GM20431 (cell line): ENCODE results near the gene ACY1.

Experiments
- in situ Hi-C: fragments of 300-500 bp; cut with MseI, MboI; formaldehyde crosslinking; loops from one replicate; pipeline ENCODE4 v1.15.0; 2020; ENCODE audit warnings: low sequenced_read_pairs; ENCODE audit not compliant: unreplicated experiment

The ACY1 gene

DNA sequence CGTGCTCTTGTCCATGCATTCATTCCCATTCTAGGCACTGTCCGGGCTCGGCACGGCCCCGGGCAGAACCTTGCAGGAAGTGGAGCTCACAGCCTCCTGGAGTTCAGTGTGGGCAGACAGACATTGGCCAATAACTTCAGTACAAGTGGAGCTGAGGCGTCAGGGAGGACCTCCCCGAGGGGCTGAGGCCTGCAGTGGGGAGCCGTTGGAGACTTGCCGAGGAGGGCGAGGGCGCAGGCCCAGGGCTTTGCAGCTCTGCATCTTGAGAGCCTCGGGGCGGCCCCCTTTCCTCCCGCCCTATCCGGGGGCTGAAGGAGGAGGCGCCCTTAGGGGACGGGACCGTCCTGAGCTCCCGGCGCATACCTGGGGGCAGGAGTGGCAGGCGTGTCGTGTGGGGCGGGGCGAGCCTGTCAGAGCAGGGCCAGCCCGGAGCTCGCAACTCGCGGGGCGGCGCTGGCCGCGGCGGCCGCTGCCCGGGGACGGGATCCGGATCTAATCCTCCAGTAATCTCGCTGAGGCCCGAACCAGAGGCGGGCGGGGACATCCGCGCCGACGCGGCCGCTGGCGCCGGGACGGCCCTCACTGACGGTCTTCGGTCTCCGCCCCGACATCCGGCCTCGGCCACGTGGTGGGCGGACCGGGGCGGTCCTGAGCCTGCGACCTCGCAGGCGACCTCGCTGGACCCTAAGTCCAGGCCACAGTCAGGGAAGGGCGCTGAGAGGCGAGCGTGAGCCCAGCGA lies at the start of gene ACY1:
Gene ACY1, plus strand, starts transcription at position 698 of the 740 bp plus-strand sequence. CDS start 530 bp downstream, outside the sequence.
- in situ Hi-C loops, result no loop called here

DNA sequence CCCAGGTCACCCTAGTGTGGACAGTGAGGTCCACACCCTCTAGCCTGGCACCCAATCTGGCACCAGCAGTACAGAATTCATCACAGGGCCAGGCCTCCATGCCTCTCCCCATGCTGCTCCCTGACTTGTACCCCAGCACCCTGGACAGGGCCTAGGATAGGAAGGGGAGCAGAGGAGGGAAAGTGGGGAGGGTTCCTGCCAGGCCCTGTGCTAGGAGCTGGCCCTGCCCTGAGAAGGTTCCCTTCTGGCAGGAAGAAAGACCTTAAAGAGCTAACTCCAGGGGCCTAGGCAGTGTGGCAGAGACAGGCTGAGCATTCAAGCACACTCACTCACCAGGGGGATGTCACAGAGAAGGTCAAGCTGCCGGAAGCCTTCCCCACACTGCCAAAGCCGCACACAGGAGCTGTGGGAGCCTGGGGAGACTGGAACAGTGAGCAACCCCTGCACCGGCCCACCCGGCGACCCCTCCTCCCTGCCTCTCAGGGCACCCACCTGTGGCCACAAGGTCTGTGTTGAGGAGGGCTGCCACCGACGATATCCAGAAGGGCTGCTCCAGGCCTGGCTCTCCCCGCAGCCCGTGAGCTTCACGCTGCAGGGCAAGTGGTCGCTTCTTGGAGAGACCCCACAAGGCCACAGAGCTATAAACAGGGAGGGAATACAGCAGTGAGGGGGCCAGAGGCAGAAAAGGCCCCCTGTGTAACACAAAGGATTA lies 49.0 kb upstream of the ACY1 start:
- in situ Hi-C loops, result no loop called here

DNA sequence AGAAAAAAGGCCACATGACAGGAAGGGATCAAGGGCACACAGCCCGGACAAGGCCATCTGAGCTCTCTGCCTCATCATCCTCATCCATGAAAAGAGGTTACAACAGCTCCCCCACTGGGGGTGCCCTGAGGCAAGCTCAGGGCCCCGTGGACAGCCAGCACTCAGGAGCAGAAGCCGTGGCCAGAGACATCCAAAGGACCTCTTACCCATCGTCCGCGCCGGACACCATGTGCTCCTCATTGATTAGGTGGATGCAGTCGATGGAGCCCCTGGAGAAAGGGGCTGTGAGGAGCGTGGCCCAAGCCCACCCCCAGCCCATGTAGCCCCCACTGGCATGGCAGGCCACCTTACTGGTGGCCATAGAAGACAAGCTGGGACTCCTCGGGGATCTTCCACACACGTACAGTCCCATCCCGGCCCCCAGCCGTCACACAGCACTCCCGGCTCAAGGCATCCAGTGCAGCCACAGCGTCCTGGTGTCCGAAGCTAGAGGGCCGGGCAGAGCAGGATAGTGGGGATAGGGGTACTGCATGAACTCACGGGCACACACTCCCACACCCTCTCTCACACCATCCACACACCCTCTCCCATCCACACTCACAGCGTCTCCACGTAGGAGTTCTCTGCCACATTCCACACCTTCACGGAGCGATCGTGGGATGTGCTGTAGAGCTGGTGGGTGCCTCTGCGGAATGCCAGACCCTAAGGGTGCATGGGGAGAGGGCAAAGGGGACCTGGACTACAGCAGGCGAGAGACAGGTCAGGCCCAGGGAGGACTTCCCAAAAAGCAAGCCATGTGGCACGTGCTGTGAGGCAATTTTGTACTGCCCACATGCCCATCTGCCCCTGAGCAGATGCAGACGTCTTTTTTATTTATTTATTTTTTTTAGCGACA lies 48.1 kb upstream of the ACY1 start:
- in situ Hi-C loops, result no loop called here

DNA sequence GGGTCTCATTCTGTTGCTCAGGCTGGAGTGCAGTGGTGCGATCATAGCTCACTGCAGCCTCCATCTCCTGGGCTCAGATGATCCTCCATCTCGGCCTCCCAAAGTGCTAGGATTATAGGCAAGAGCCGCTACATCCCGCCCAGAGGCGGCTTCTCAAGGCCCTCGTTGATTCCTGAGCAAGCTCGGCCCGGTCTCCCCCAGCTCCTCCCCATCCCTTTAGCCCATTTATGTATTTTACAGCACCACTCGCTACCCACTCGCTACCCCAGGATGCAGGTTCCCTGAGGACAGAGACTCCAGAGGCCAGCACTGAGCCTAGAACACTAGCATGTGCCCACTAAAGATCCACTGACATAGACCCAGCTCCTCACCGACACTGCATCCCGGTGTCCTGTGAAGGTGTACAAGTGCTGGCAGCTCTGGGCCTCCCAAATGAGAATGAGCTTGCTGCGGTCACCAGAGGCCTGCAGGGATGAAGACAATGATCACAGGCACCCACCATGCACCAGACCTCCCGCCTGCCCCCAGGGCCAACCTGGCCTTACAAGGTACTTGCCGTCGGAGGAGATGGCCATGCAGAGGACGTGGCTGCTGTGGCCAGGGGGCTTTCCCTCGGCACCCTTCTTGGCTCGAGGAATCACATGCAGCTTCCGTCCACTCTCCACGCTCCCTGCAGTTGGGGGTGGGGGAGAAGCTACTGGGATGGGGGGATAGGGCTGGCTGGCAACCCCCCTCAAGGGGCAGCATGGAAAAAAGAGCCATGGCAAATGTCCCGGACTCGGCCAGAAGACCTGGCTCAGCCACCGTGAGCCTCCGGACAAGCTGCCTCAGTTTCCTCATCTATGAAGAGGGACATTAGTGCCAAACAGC lies 47.2 kb upstream of the ACY1 start:
- in situ Hi-C loops, result no loop called here

DNA sequence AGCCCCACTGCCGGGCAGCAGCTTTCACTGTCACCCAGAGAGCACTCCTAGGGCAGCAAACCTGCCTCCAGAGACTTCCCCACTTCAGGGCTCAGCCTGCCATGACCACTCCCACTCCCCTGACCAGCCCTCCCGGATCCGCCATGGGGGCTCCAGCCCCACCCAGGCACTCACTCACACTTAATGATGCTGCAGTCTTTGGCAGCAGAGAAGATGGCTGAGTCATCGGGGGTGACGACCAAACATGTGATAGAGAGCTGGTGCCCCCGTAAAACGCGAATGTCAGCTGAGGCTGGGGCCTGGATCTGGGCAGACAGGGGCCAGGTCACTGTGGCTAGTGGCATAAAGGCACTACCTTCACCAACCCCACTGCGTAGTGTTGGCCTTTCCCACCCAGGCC lies 46.3 kb upstream of the ACY1 start:
- in situ Hi-C loops, result no loop called here

DNA sequence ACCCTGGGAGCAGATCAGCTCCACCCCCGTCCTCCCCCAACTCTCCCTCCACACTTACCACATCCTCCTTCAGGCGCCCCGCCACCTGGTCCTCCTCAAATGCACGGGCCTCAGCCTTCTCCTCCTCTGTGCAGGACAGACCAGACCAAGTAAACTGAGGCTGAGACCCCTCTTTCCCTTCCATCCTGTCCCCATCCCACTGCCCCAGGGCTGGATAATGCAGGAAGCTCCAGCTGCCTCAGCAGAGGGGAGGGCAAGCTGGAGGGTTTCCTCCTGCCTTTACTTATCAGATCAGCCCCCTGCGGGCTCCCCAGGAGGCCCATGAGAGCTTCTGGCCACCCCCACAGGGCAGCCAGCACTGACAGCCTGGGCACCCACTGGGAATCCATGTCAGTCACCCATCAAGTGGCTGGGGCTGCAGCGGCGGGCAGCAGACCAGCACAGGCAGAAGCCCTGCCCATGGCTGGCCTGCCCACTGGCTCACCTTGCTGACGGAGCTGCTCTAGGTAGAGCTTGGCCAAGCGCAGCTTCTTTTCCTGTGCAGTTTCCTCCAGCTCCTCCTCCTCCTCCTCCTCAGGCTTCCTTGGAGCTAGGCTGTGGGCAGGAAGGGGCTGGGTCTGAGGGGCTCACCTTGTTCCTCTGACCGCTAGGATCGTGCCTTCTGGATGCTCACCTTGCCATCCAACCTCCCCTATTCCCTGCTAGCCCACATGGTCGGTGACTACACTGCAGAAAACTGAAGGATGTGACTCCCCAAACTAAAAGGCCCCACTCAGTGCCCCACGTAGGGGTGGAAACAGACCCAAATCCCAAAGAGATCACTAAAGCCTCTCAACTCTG lies 45.5 kb upstream of the ACY1 start:
- in situ Hi-C loops, result no loop called here

GRCh38 chr3:51938780-51939425 lies 44.4 kb upstream of the ACY1 start:
- in situ Hi-C loops, result no loop called here

GRCh38 chr3:51940648-51941462 lies 42.5 kb upstream of the ACY1 start:
- in situ Hi-C loops, result no loop called here

- in situ Hi-C loops, result no loop called here
Observed at GRCh38 chr3:51941463-51941797, 41.9 kb upstream of the ACY1 start.

DNA sequence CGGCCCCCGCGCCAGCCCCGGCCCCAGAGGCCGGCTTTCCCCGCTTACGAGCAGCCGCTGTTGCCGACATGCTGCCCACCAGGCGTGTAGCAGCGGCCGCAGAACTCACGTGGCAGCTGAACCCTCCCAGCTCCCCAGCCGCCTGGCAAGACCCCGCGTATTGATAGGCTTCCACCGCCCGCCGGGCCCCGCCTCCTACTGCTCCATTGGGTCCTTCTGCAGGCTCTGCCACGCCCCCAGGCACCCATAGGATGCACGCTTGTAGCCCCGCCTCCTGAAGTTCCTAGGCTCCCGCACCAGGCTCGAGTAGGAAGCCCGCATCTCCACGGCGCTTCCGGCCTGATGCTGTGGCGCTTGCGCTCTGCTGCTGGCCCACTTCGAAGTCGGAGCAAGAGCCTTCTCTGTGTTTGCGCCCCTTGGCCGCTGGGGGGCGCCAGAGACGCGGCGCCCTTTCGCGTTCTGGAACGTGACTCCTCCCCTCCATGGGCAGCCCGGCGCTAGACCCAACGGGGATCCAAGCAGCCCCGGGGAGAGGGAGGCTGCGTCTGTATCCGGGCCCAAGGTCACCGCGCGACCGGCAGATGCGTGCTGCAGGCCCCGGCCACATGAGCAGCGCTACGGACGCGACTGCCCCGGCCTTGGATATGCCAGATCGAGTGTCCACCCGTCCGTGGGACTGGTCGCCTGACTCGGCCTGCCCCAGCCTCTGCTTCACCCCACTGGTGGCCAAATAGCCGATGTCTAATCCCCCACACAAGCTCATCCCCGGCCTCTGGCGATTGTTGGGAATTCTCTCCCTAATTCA lies 41.3 kb upstream of the ACY1 start, which contains the start of the genes PARP3 and RRP9:
Gene PARP3, plus strand, starts transcription at position 566 of the 805 bp plus-strand sequence. CDS start 993 bp downstream, outside the sequence.
Gene RRP9, minus strand, starts transcription at position 107 of the 805 bp plus-strand sequence. Its CDS starts 37 bp downstream, at position 70.
- in situ Hi-C loops, result no loop called here

- in situ Hi-C loops, result no loop called here
Observed at GRCh38 chr3:51942603-51943450, 40.5 kb upstream of the ACY1 start.

GRCh38 chr3:51943451-51944391 lies 39.6 kb upstream of the ACY1 start:
- in situ Hi-C loops, result no loop called here

- in situ Hi-C loops, result no loop called here
Observed at GRCh38 chr3:51944451-51945021, 38.8 kb upstream of the ACY1 start.
